ENCODE measurements around the gene INPP4B. TPM values are rescaled to one million over a fixed set of nuclear protein-coding genes. Genes with fewer than 3 reads are reported as not detected.

INPP4B gene
- total and polyA plus RNA-seq, 2 of the 4 experiments (the other 2 are of a cell fraction): 1.8 to 14.0 TPM

DNA sequence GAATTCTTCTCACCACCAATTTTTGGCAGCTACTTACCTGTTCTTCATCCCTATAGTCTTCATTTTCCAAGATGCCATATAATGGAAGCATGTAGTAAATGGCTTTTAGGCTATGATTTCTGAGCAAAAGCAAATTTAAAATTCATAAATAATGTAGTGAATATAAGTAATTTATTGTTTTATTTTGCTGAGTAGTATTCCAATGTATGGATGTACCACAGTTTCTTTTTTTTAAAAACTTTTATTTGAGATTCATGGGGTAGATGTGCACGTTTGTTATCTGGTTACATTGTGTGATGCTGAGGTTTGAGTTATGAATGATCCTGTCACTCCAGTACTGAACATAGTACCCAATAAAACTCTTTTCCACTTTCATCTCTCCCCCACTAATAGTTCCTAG lies 840.6 kb downstream of the INPP4B start:
- no peaks in the 10 kb centered on the region for H3K9me1 ChIP-seq (ENCODE audit: insufficient read depth, low read length)
- H3K27me3 ChIP-seq (ENCODE audit: control insufficient read depth, insufficient read depth, low read length): no peaks in the 10 kb centered on the region

More for the DNA sequence above, 840.6 kb downstream of the INPP4B start:
- dilution Hi-C loops (cut with HindIII; ENCODE audit: low sequenced_read_pairs, unreplicated experiment) (no loop called here), intact Hi-C loops (cut with micrococcal nuclease) (no loop called here), in situ Hi-C loops (cut with MboI; ENCODE audit: low sequenced_read_pairs) (no loop called here)
- H4K20me1 ChIP-seq (ENCODE audit: insufficient read depth, low read length): no peaks in the 10 kb centered on the region
- H3K9ac ChIP-seq (ENCODE audit: low read depth, low read length): no peak overlapping the region
- TF ChIP-seq SMC3 (IDR thresholded peaks at IDR 0.05; ENCODE audit: low read depth, low read length) (no peak), CEBPB (IDR thresholded peaks at IDR 0.05; ENCODE audit: low read depth, low read length) (no peak), RCOR1 (IDR thresholded peaks at IDR 0.05; ENCODE audit: insufficient replicate concordance, low read length) (no peak), BHLHE40 (IDR thresholded peaks at IDR 0.05; ENCODE audit: low read depth, low read length) (no peak), MAFK (IDR thresholded peaks at IDR 0.05; ENCODE audit: low read depth, low read length) (no peak), MXI1 (IDR thresholded peaks at IDR 0.05; ENCODE audit: borderline replicate concordance, low read depth, low read length) (no peak), FOS (IDR thresholded peaks at IDR 0.05; ENCODE audit: low read depth, low read length) (no peak), MAZ (IDR thresholded peaks at IDR 0.05; ENCODE audit: borderline replicate concordance, low read depth, low read length) (no peak), RAD21 (IDR thresholded peaks at IDR 0.05; ENCODE audit: low read length) (no peak)
- TF ChIP-seq, protein P1, sequence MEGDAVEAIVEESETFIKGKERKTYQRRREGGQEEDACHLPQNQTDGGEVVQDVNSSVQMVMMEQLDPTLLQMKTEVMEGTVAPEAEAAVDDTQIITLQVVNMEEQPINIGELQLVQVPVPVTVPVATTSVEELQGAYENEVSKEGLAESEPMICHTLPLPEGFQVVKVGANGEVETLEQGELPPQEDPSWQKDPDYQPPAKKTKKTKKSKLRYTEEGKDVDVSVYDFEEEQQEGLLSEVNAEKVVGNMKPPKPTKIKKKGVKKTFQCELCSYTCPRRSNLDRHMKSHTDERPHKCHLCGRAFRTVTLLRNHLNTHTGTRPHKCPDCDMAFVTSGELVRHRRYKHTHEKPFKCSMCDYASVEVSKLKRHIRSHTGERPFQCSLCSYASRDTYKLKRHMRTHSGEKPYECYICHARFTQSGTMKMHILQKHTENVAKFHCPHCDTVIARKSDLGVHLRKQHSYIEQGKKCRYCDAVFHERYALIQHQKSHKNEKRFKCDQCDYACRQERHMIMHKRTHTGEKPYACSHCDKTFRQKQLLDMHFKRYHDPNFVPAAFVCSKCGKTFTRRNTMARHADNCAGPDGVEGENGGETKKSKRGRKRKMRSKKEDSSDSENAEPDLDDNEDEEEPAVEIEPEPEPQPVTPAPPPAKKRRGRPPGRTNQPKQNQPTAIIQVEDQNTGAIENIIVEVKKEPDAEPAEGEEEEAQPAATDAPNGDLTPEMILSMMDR (conservative IDR thresholded peaks at IDR 0.05; ENCODE audit: low read depth, low read length): no peak
- TF ChIP-seq, protein P2, sequence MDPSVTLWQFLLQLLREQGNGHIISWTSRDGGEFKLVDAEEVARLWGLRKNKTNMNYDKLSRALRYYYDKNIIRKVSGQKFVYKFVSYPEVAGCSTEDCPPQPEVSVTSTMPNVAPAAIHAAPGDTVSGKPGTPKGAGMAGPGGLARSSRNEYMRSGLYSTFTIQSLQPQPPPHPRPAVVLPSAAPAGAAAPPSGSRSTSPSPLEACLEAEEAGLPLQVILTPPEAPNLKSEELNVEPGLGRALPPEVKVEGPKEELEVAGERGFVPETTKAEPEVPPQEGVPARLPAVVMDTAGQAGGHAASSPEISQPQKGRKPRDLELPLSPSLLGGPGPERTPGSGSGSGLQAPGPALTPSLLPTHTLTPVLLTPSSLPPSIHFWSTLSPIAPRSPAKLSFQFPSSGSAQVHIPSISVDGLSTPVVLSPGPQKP (IDR thresholded peaks at IDR 0.05; ENCODE audit: borderline replicate concordance, low read depth, low read length): no peak
- H3K36me3 ChIP-seq (ENCODE audit: control insufficient read depth, insufficient read depth, low read length): no peaks in the 10 kb centered on the region
- no TSS peak for BruUV-seq (replicated peaks)
- no CpG with 5 or more reads among the region's 1 CpG for WGBS, 2 experiments (ENCODE audit: extremely low coverage in 2 of 2, insufficient read length in 1 of 2)
- no peak overlapping the region for H2AK9ac ChIP-seq (replicated peaks; ENCODE audit: low read depth, low read length, poor library complexity)
- H3K4ac ChIP-seq (ENCODE audit: low read depth, low read length): no peak overlapping the region
- no peak overlapping the region for H4K91ac ChIP-seq (ENCODE audit: insufficient read depth, low read depth, low read length)
- H3K4me2 ChIP-seq (ENCODE audit: low read depth, low read length): no peak overlapping the region
- ATAC-seq (ENCODE audit: low read depth) (no peak), DNase-seq (no peak)
- no peak overlapping the region for H2BK5ac ChIP-seq (ENCODE audit: low read depth, low read length, poor library complexity, severe bottlenecking)
- H2AK5ac ChIP-seq (ENCODE audit: low read depth, low read length): no peak overlapping the region
- no peak overlapping the region for H4K5ac ChIP-seq (ENCODE audit: low read depth, low read length)
- no peak overlapping the region for H2AFZ ChIP-seq (replicated peaks; ENCODE audit: low read length, poor library complexity)
- ChIA-PET POLR2A (ENCODE audit: unreplicated experiment) (no interaction called here), CTCF (no interaction called here)
- no peak overlapping the region for H3K56ac ChIP-seq (ENCODE audit: extremely low read depth, insufficient read depth, low read length)
- no peak overlapping the region for H3K18ac ChIP-seq (ENCODE audit: low read depth, low read length)
- peaks cover 2% of the 10 kb centered on the region; the same call in 1 of the 2 replicates for H3K9me3 ChIP-seq (ENCODE audit: control insufficient read depth, insufficient read depth, low read length)
- no peak overlapping the region for H2BK120ac ChIP-seq (ENCODE audit: low read depth, low read length)
- H3K4me3 ChIP-seq (ENCODE audit: insufficient read depth, low read depth, low read length): no peak overlapping the region
- no peak overlapping the region for H2BK15ac ChIP-seq (ENCODE audit: low read depth, low read length)
- H3K79me1 ChIP-seq (ENCODE audit: low read depth in 1 of 2, low read length in 2 of 2): no peaks in the 10 kb centered on the region
- H3K27ac ChIP-seq (ENCODE audit: insufficient read depth, low read length): no peak overlapping the region
- H4K8ac ChIP-seq (ENCODE audit: low read depth in 2 of 2, low read length in 2 of 2): no peak overlapping the region
- no peak overlapping the region for H2BK20ac ChIP-seq (ENCODE audit: low read depth, low read length)
- no peaks in the 10 kb centered on the region for H3K4me1 ChIP-seq (ENCODE audit: control insufficient read depth, insufficient read depth, low read length)
- no peak overlapping the region for H3K14ac ChIP-seq (replicated peaks; ENCODE audit: low read depth, low read length)
- H3K23ac ChIP-seq (ENCODE audit: low read depth, low read length): no peak overlapping the region
